LNCaP clone FGC (cell line): ENCODE data around the gene NEMP2.

Source experiments
- DNase-seq: peaks from one replicate; pipeline ENCODE4 v3.0.0-alpha.2; 2011; ENCODE audit warnings: low read depth
- H3K4me3 ChIP-seq: 2 replicates; pipeline ENCODE4 v1.5.1; 2011; ENCODE audit warnings: mild to moderate bottlenecking, low read depth, low read length, control low read depth
- TF ChIP-seq, protein P1 (sequence below): IDR thresholded peaks from 2 replicates; pipeline ENCODE4 v1.5.1; 2012; ENCODE audit warnings: mild to moderate bottlenecking; ENCODE audit not compliant: control insufficient read depth, insufficient read depth; ENCODE audit errors: extremely low read depth

Gene NEMP2

GRCh38 chr2:190493095-190493494, 41.4 kb downstream of the NEMP2 start:
- no peak for DNase-seq
- TF ChIP-seq, protein P1, sequence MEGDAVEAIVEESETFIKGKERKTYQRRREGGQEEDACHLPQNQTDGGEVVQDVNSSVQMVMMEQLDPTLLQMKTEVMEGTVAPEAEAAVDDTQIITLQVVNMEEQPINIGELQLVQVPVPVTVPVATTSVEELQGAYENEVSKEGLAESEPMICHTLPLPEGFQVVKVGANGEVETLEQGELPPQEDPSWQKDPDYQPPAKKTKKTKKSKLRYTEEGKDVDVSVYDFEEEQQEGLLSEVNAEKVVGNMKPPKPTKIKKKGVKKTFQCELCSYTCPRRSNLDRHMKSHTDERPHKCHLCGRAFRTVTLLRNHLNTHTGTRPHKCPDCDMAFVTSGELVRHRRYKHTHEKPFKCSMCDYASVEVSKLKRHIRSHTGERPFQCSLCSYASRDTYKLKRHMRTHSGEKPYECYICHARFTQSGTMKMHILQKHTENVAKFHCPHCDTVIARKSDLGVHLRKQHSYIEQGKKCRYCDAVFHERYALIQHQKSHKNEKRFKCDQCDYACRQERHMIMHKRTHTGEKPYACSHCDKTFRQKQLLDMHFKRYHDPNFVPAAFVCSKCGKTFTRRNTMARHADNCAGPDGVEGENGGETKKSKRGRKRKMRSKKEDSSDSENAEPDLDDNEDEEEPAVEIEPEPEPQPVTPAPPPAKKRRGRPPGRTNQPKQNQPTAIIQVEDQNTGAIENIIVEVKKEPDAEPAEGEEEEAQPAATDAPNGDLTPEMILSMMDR, result no peak
- H3K4me3 ChIP-seq, result no peak overlapping the region

- H3K4me3 ChIP-seq, result no peak overlapping the region
- TF ChIP-seq, protein P1, result no peak
- no peak for DNase-seq
Measured at GRCh38 chr2:190490502-190490901, 44.0 kb downstream of the NEMP2 start.

- TF ChIP-seq, protein P1, result no peak
- DNase-seq, result no peak
- H3K4me3 ChIP-seq, result no peak overlapping the region
Measured at GRCh38 chr2:190489475-190489874, 45.0 kb downstream of the NEMP2 start.

- TF ChIP-seq, protein P1, result no peak
- no peak for DNase-seq
- H3K4me3 ChIP-seq, result no peak overlapping the region
Measured at GRCh38 chr2:190488516-190489233, 45.8 kb downstream of the NEMP2 start.

GRCh38 chr2:190486037-190486623, 48.4 kb downstream of the NEMP2 start:
- DNase-seq, result peak; percentile 36
- no peak overlapping the region for H3K4me3 ChIP-seq

GRCh38 chr2:190482451-190482850, 52.1 kb downstream of the NEMP2 start:
- H3K4me3 ChIP-seq, result no peak overlapping the region
- no peak for DNase-seq
- TF ChIP-seq, protein P1, result no peak

More at GRCh38 chr2:190486037-190486623, 48.4 kb downstream of the NEMP2 start:
- TF ChIP-seq, protein P1, result no peak
